NCI-H1436 treated with DMSO at 0.1 percent for 48 hours (cell line): Measurements from ENCODE around the gene SCLT1.

Source experiments
- DNase-seq: peaks from one replicate; lab custom pipeline; 2025; lab: John Stamatoyannopoulos, UW

SCLT1 gene

DNA sequence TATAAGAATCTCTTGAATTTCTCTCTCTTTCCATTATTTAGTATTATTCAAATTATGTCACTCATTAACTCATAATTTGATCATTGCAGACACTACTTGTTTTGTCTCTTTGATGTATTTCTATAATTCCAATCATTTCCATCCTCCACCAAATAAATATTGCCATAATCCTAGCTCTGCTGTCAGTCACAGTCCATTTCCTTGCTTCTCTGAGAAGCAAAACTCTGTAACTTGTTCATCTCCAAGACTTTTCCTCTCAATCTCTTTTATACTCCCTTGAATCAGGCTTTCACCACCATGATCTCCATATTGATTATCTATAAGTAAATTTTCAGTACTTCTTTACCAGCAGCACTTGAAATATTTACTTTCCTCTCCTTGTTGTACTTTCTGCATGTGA is 135.9 kb downstream of the SCLT1 start:
- no peak for DNase-seq

DNA sequence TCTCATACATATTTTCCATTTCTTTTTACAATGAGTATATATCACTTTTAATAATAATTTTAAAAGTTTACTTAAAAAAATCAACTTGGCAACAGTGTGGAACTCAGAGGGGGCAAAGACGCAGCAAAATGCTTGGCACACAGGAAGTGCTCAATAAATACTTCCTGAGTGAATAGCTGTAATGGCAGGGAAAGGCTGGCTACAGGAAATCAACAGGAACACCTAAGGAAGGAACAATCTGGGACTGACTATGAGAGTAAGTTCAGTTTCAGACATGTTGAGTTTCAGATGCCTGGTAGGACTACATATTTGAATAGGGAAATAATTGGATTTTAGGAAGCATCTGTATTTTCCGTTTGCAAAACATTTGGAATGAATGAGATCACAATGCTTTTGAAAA is 137.6 kb downstream of the SCLT1 start:
- no peak for DNase-seq

DNA sequence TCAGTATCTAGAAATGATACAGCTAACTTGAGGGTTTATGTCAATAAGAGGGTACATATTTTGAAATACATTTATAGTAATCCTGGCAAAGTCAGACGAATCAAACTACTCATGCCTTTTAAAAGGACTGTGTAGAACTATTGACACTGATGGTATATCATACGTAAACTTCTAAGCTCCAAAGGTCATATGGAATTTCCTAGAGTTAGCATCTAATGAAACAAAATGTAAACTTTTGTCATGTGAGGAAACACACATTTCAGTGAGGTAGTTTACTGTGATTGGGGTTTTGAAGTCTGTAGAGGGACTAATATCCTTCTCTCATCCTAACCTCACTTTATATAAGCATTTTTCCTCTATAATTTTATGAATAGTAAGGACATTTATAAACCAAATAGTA is 138.4 kb downstream of the SCLT1 start:
- DNase-seq = no peak

DNA sequence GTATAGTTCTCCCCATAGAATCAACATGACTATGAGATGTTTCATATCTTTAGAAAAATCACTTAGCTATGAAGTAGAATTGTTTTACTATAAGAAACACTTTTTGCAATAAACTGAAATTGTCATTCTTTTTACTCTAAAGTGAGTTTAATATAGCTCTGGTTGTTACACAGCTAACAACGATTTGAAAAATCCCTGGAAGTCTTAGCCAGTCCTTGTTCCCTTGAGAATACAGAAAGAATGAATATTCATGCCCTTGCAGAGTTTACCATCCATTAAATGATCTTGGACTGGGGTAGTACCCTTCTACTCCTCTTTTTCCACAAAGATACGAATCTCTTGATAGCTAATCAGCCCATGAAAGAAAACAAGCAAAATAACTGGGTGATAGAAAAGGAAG is 142.0 kb downstream of the SCLT1 start:
- DNase-seq = no peak

DNA sequence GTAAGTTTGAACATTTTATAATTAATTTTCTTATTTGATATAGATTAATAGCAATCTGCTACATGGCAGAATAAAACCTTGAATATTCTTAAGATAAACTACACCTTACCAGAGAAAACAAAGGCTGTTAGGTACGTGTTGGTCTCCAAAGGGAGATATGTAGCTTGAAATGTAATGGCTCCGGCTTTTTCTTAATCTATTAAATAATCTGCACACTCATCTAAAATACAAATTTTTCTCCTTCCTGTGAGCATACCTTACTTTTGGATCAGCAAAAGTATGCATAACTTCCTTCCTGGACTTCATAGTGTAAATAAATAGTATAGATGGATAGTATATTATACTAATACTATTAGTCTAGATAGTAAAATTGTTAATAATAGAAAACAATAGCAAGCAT is 142.5 kb downstream of the SCLT1 start:
- DNase-seq = no peak

DNA sequence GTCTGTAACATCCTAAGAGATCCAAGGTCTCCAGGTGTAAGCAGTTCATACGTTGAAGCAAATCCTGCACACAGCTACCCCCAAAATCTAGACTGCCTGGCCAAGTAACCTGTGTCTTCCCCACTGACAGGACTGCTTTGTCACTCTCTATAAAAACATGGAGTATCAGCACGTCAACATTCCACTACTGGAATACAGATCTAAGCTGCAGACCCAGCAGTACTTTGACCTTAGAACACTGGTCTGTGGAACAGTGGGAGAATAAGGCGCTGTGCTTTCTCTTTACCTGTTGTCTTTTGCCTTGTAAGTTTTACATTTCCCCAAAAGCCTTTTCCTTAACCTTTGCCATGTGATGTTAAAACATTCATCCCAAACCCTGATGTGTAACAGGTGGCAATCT is 146.4 kb downstream of the SCLT1 start:
- no peak for DNase-seq

DNA sequence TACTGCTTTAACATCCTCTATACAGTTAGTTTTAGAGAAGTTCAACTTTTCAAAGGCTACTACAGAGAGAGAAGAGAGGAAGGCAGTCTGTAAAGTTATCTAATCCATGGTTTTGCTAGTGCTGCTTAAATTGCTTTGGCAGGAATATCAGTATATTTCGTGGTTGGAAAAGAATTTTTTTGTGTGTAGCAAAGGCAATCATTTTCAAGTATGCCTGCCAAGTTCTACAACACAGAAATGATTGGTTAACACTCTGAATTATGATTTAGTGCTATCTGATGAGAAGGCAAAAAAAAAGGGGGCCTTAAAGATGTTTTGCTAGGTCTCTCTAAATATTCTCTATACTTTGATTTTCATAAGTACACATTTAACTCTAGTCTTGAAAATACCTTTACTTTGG is 150.7 kb downstream of the SCLT1 start:
- no peak for DNase-seq

DNA sequence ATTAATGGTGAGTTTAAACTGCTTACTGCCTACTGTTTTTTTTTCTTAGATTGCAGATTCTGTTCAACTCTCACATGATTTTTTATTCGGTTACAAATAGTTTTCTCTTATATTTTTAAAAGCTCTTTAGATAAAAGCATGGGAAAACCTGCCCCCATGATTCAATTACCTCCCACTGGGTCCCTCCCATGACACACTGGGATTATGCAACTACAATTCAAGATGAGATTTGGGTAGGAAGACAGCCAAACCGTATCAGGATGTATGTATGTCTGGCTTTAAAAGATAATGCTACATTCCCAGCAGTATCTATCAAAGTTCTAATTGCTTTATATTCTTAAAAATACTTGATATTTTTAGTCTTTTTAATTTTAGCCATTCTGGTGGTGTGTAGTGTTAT is 152.4 kb downstream of the SCLT1 start:
- no peak for DNase-seq

DNA sequence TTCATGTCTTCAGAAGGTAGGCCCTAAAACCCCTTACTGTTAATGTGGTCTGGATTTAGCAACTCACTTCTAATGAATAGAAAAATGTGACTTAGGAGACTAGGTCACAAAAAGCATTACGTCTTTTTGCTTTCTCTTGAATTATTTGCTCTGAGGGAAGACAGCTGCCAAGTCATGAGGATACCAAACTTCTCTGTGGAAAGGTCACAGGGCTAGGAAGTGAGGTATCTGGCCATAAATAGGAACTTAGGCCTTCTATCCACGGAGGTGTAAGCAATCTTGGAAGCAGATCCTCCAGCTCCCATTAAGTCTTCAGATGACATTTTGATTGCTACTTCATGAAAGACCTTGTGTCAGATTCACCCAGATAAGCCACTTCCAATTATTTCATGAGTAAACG is 163.3 kb downstream of the SCLT1 start:
- no peak for DNase-seq

DNA sequence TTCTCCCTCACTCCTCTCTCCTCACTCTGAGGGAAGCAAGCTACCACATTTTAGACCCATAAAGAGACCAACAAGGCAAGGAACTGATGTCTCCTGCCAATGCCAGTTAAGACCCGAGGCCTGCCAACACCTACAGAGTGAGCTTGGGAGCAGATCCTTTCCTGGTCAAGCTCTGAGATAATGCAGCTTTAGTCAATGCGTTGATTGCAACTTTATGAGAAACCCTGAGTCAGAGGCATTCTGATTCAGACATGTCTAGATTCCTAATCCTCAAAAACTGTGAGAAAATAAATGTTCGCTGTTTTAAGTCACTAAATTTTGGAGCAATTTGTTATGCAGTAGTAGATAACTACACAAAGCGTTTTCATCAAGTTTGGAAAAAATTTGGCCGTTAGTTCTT is 168.4 kb downstream of the SCLT1 start:
- no peak for DNase-seq

DNA sequence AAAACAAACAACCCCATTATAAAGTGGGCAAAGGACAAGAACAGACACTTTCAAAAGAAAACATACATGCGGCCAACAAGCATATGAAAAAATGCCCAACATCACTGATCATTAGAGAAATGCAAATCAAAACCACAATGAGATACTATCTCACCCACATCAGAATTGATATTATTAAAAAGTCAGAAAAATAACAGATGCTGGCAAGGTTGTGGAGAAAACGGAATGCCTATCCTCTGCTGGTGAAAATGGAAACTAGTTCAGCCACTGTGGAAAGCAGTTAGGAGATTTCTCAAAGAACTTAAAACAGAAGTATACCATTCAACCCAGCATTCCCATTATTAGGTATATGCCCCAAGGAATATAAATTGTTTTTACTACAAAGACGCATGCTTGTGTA is 171.4 kb downstream of the SCLT1 start:
- DNase-seq = no peak

DNA sequence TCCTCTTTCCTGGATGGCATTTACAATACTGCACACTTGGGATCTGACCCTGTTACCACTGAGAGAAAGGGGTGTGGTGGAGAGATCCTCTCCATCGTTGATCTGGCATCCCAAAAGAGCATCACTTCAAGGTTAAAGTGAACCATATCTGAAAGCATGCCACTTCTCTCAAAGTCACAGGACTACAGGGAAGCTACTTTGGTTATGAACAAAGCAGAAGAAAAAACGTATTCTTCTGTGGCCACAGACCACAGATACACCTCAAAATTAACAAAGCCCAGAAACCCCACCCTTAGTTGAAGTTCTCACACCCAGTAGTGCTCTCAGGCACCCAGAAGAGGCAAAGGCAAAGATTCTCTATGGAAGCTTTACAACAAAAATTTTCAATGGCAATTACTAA is 175.6 kb downstream of the SCLT1 start:
- DNase-seq = no peak

DNA sequence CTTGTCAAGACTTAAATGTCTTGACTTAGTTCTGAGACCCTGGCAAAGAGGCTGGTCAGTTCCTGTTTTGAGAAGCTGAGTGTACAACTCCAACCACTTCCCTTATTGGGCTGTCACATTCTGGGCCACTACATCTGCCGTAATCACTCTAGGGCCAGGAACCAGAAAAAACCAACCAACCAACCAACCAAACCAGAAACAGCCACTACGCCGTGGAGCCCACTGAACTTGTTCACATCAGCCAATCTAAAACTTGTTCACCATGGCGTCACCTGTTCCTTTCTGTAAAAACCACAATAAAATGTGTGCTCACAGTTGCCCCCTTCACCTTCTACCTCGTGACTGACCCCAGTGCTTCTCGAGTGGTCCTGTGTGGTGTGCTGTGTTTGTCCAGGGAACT is 176.5 kb downstream of the SCLT1 start:
- DNase-seq = no peak

DNA sequence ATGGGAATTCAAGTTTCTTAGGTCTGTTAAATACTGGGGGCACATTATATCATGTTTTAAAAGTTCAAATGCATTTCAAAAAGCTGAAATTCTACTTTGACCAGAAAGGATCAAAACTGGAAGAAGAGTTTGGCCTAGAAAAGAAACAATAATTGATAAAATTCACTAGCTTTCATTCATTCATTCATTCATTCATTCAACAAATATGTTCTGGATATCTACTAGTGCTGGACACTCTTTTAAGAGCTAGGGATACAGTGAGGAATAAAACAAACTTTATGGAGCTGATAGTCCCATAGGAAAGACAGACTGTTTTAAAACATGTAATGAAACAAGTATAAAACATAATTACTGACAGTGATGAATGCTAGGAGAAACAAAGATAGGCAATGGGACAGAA is 177.8 kb downstream of the SCLT1 start:
- no peak for DNase-seq

DNA sequence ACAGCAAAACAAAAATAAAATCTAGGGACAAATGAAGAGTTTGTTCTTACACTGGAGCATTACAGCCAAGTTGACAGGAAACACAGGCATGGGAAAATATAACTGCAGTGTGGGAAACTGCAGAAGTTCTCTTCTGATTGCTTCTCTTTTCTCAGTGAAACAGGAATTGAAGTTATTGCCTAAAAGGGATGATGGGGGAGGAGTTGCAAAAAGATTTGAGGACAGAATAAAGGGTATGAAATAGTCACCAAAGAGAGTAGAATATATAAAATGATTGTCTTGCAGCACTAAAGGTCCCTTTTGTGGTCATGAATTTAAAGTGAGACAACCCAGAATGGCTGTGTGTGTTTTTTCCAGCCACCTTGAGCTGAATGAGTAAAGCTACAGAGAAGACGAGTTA is 180.1 kb downstream of the SCLT1 start:
- DNase-seq = no peak

DNA sequence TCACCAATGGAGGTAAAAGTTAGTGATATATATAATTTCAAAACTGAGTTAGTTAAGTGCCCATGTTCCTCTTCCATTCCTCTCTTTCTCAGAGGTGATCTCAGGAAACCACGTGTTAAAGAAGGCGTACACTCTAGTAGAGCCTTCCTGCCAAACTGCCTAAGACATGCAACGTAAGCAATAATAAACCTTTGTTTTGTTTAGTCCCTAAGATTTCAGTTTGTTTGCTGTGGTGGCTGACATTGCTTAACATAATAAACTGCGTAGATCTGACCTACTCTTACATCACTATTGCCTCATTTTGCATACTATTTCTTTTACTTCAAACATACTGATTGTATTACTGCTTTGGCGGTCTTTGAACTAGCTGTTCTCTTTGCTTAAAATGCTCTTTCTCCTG is 184.6 kb downstream of the SCLT1 start:
- DNase-seq = no peak

DNA sequence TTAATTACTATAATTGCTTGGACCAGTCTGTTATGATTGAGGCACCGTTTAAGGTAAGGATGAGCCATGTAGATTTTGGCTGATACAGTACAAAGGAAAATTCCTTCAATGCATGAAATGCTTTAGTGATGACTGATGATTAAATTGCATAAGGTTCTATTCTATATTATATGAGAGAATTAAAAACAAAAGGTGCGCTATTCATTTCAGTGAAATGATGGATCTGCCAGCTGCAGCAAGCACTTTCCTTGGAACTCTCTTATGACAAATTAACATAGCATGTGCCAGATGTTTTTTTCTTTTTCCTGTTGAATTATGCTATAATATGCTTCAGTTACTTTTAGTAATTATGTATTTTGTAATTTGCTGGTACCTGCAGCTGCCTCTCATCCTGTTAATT is 185.4 kb downstream of the SCLT1 start:
- no peak for DNase-seq

DNA sequence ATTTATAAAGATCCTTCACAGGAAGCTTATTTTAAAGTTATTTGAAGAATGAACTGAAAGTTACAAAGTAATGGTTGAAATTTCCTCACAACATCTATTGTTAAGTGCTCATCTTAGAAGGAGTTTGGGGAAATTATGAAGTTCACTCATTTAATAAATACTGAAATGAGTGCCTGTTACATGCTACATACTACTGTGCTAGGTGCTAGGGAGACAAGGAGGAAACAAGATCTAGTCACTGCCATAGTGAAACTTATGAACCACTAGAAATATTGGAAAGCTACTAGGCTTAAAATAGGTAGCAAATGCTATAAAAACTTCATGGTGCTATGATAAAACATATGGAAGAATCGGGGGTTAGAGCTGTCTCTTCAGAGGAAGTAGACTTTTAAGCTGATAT is 186.8 kb downstream of the SCLT1 start:
- DNase-seq = no peak

DNA sequence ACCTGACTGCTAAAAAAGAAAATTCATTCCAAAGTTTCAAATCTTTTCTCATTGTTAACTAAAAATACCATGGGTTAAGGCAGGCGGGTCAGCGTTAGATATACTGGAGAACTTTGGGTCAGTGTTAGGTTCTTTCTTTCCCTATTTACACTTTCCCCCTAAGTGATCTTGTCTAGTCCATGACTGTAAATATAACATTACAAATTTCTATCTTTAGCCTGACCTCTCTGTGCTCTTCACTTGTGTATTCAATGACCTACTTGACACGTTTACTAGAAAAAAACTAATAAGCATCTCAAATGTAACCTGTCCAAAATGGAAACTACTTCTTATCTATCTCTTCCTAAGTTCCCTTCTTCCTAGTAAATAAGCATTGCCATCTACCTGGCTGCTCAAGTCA is 188.5 kb downstream of the SCLT1 start:
- no peak for DNase-seq

DNA sequence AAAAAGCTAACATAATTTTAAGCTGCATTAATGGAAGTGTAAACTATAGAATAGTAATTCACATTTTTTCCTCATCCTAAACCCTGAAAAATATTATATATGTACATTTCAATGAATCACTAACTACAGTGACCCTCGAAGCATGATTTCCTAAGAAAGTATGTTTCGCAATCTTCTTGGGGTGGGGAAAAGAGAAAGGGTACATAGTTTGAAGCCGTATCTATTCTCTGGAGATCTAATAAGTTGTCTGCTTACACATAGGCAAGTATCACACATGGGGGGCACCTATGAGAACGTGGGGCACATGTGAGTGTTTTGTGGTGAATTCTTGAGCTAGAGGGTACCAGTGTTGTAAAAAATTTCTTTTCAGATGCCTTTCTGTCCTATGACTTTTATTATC is 212.7 kb downstream of the SCLT1 start:
- no peak for DNase-seq

DNA sequence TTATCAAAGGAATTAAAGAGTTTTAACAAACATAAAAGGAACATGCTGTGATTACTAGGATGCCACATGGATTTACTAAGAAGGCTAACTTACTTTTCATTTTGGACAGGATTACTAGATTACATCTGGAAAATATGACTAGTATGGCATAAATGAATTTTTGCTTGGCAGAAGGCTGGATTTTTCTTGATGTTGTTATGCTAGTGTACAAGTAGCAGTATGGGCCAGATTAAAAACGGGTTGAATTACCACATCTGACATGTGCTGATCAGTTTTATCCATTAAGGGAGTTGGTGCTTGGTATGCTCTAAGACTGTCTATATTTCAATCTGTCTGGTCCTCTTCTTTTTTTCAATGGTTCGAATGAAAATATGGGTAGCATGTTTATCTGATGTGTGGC is 213.4 kb downstream of the SCLT1 start:
- DNase-seq = no peak

DNA sequence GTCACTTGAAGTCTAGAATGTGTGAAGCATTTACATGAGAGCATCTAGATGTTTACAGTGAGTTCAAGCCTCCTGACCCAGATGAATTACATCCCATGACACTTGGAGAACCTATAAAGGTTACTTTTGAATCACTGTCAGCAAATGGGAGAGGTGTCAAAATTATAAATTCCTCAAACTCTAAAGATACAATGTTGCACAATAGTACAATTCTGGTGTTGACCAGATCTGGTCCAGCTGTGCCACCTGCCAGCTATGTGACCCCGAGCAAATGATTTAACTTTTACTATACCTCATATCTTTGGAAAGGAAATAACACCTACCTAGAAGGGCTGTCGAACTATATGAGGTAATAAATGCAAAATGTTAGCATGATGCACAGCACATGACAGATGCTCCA is 214.1 kb downstream of the SCLT1 start:
- no peak for DNase-seq

DNA sequence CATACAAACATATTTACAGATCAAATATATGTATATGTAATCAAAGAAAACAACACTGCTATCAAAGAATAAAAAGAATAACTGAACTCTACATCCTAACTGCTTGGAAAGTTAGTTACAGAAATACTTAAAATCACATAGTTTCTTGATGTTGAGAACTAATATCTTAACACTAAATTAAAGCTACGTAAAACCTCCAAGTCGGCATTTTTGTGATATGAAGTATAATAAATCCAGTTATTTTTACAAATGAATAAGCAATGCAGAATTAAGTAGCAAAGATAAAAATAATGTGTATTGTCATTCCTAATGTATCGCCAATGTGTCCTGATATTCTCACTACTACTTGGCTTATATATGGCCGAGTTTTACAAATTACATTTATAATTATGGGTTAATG is 215.4 kb downstream of the SCLT1 start:
- DNase-seq = no peak

DNA sequence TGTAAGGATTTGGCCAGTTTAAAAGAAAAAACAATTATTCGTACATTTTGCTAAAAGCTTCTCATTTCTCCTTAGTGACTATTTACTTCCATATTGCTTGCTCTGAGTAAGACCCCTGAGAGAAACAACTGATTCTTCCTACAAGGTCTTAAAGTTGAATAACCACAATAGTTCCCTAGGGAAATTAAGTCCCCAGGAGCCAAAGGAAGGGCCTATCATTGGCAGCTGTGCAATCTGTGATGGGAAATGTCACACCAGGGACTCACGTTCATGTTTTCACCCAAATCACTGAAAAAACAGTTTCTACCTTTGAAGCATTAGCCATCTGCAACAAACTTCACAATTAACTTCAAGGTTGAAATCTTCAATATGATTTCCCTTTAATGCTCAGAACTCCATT is 217.1 kb downstream of the SCLT1 start:
- no peak for DNase-seq

DNA sequence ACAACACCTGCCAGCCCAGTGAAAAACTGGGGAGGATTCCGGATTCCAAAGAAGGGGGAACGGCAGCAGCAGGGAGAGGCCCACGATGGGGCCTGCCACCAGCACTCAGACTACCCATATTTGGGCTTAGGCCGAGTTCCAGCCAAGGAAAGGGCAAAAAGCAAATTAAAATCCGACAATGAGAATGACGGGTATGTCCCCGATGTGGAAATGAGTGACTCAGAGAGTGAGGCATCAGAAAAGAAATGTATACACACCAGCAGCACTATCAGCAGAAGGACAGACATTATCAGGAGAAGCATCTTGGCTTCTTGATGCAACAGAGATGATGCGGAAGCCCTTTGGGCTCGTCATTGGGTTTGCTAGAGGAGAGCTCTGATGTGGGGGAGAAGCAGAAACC is 221.4 kb downstream of the SCLT1 start:
- DNase-seq = no peak
